H1 (cell line): Measurements from ENCODE around the gene TRHDE. TPM values are rescaled to one million over a fixed set of nuclear protein-coding genes. Genes with fewer than 3 reads are reported as not detected.

Experiments used
- CTCF ChIA-PET: fragments of 300-600 bp; sonication (Branson Sonifier 250); formaldehyde crosslinking; loops from one replicate; lab custom pipeline; 2021; ENCODE audit not compliant: partially characterized antibody; lab: Charles Lee
- POLR2A ChIA-PET: fragments of 300-600 bp; sonication (Branson Sonifier 250); formaldehyde crosslinking; loops from one replicate; lab custom pipeline; 2021; ENCODE audit warnings: inconsistent platforms; ENCODE audit not compliant: partially characterized antibody; lab: Charles Lee
- DNase-seq, 2 experiments: peaks; one replicate each; pipeline versions ENCODE4 v3.0.0 to v3.0.0-alpha.2; 2010 to 2022; ENCODE audit warnings: low spot score in 2 of 2, low read depth in 1 of 2, mixed read lengths in 1 of 2
- FAIRE-seq: peaks from 2 replicates; lab custom pipeline; 2011; peaks lifted over from hg19 to GRCh38; lab: Jason Lieb, UNC
- H2AFZ ChIP-seq: 2 replicates; pipeline ENCODE4 v1.8.1; 2012; ENCODE audit warnings: low read length, inconsistent platforms
- H2AK5ac ChIP-seq: 2 replicates; pipeline ENCODE4 v1.6.1; 2013; ENCODE audit warnings: low read depth, low read length
- H2BK120ac ChIP-seq: replicated peaks from 2 replicates; pipeline ENCODE3; 2013; ENCODE audit warnings: low read depth, low read length, inconsistent platforms
- H2BK12ac ChIP-seq: 2 replicates; pipeline ENCODE4 v1.6.1; 2013; ENCODE audit warnings: low read depth, low read length
- H2BK15ac ChIP-seq: 2 replicates; pipeline ENCODE4 v1.6.1; 2013; ENCODE audit warnings: low read length
- H2BK20ac ChIP-seq: 2 replicates; pipeline ENCODE4 v1.6.1; 2013; ENCODE audit warnings: low read length
- H2BK5ac ChIP-seq: 2 replicates; pipeline ENCODE4 v1.6.1; 2013; ENCODE audit warnings: low read depth, low read length
- H3K14ac ChIP-seq: 2 replicates; pipeline ENCODE4 v1.6.1; 2013; ENCODE audit warnings: inconsistent platforms; ENCODE audit not compliant: insufficient read length
- H3K18ac ChIP-seq: 2 replicates; pipeline ENCODE4 v1.6.1; 2013; ENCODE audit warnings: low read length; ENCODE audit errors: extremely low read depth
- H3K23ac ChIP-seq: 2 replicates; pipeline ENCODE4 v1.6.1; 2013; ENCODE audit warnings: inconsistent platforms; ENCODE audit not compliant: insufficient read length
- H3K23me2 ChIP-seq: 2 replicates; pipeline ENCODE4 v1.6.1; 2013; ENCODE audit warnings: low read depth, low read length
- H3K27ac ChIP-seq: 2 replicates; pipeline ENCODE4 v1.6.1; 2011; ENCODE audit warnings: low read depth, low read length, inconsistent platforms
- H3K27me3 ChIP-seq, 4 experiments: replicated peaks in 1 of 4; 1 replicate in 1 of 4; 2 replicates in 3 of 4; pipeline versions ENCODE4 v1.6.1 to v1.8.1; 2011 to 2013; ENCODE audit warnings: low read length in 3 of 4, mild to moderate bottlenecking in 3 of 4, inconsistent platforms in 2 of 4, mixed read lengths in 2 of 4, moderate library complexity in 1 of 4; ENCODE audit not compliant: control insufficient read depth in 3 of 4, insufficient read depth in 3 of 4; ENCODE audit errors: extremely low read depth in 1 of 4
- H3K36me3 ChIP-seq, 4 experiments: 2 replicates each; pipeline versions ENCODE4 v1.6.1 to v1.8.1; 2011 to 2013; ENCODE audit warnings: mild to moderate bottlenecking in 4 of 4, low read length in 3 of 4, moderate library complexity in 2 of 4, control low read depth in 1 of 4, inconsistent platforms in 1 of 4; ENCODE audit not compliant: insufficient read depth in 4 of 4, control insufficient read depth in 2 of 4
- H3K4ac ChIP-seq: replicated peaks from 2 replicates; pipeline ENCODE3; 2013; ENCODE audit warnings: low read length, low read depth, mixed read lengths, inconsistent platforms; ENCODE audit not compliant: insufficient read length
- H3K4me1 ChIP-seq, 4 experiments: replicated peaks in 1 of 4; 1 replicate in 1 of 4; 2 replicates in 3 of 4; pipeline versions ENCODE4 v1.6.1 to v1.8.1; 2011 to 2013; ENCODE audit warnings: low read length in 3 of 4, inconsistent platforms in 2 of 4, mixed read lengths in 1 of 4; ENCODE audit not compliant: insufficient read depth in 4 of 4, control insufficient read depth in 3 of 4
- H3K4me2 ChIP-seq, 2 experiments: 2 replicates each; pipeline versions ENCODE4 v1.6.1 to v1.8.1; 2011 to 2013; ENCODE audit warnings: low read depth in 2 of 2, low read length in 2 of 2, control low read depth in 1 of 2, inconsistent platforms in 1 of 2, mild to moderate bottlenecking in 1 of 2; ENCODE audit not compliant: insufficient read depth in 1 of 2
- H3K4me3 ChIP-seq, 4 experiments: fragments of 200-600, 300-600 bp in 1 of 4; sonication (generic), shearing (Covaris generic), sonication (Bioruptor Twin) in 1 of 4; 2 replicates each; pipeline versions ENCODE4 v1.5.1 to v1.8.1; 2011 to 2016; ENCODE audit warnings: low read length in 4 of 4, low read depth in 3 of 4, control low read depth in 2 of 4, inconsistent platforms in 2 of 4, mild to moderate bottlenecking in 2 of 4, mixed read lengths in 1 of 4, moderate library complexity in 1 of 4; ENCODE audit not compliant: insufficient read depth in 2 of 4; ENCODE audit errors: extremely low read depth in 1 of 4
- H3K56ac ChIP-seq: replicated peaks from 2 replicates; pipeline ENCODE3; 2013; ENCODE audit warnings: low read depth, mild to moderate bottlenecking, mixed read lengths, low read length, inconsistent platforms; ENCODE audit not compliant: insufficient read length
- H3K79me1 ChIP-seq: 2 replicates; pipeline ENCODE4 v1.6.1; 2013; ENCODE audit warnings: low read depth, low read length, control low read depth
- H3K79me2 ChIP-seq, 2 experiments: 2 replicates each; pipeline versions ENCODE4 v1.6.1 to v1.8.1; 2012 to 2013; ENCODE audit warnings: low read length in 2 of 2, mild to moderate bottlenecking in 2 of 2, inconsistent platforms in 1 of 2; ENCODE audit not compliant: insufficient read depth in 2 of 2, control insufficient read depth in 1 of 2
- H3K9ac ChIP-seq, 4 experiments: replicated peaks in 1 of 4; 1 replicate in 1 of 4; 2 replicates in 3 of 4; pipeline versions ENCODE4 v1.6.1 to v1.8.1; 2011 to 2013; ENCODE audit warnings: low read depth in 3 of 4, low read length in 3 of 4, control low read depth in 2 of 4, mild to moderate bottlenecking in 2 of 4, moderate library complexity in 2 of 4, inconsistent platforms in 1 of 4; ENCODE audit errors: extremely low read depth in 1 of 4
- H3K9me3 ChIP-seq, 2 experiments: 2 replicates each; pipeline versions ENCODE4 v1.6.1 to v1.8.1; 2012 to 2013; ENCODE audit warnings: mild to moderate bottlenecking in 2 of 2, moderate library complexity in 2 of 2, control low read depth in 1 of 2, inconsistent platforms in 1 of 2, low read depth in 1 of 2, low read length in 1 of 2, mixed read lengths in 1 of 2; ENCODE audit not compliant: insufficient read depth in 2 of 2
- H4K20me1 ChIP-seq, 2 experiments: replicated peaks in 1 of 2; 2 replicates each; pipeline versions ENCODE3 to v1.8.1; 2011 to 2013; ENCODE audit warnings: inconsistent platforms in 2 of 2, low read length in 2 of 2, mild to moderate bottlenecking in 1 of 2; ENCODE audit not compliant: insufficient read depth in 2 of 2, control insufficient read depth in 1 of 2
- H4K5ac ChIP-seq: 2 replicates; pipeline ENCODE4 v1.6.1; 2013; ENCODE audit warnings: low read length, low read depth, mixed read lengths, inconsistent platforms; ENCODE audit not compliant: insufficient read length
- H4K8ac ChIP-seq: 2 replicates; pipeline ENCODE4 v1.8.0; 2013; ENCODE audit warnings: mild to moderate bottlenecking, moderate library complexity, low read length, inconsistent platforms; ENCODE audit not compliant: insufficient read depth; ENCODE audit errors: extremely low read depth
- H4K91ac ChIP-seq: replicated peaks from 2 replicates; pipeline ENCODE3; 2013; ENCODE audit warnings: low read length, mixed read lengths, inconsistent platforms; ENCODE audit not compliant: insufficient read length
- BACH1 ChIP-seq: IDR thresholded peaks from 2 replicates; pipeline ENCODE4 v1.6.1; 2012; ENCODE audit warnings: low read length, improper control_type of control experiment
- CTCF ChIP-seq, 3 experiments: IDR thresholded peaks; 1 replicate in 2 of 3; 2 replicates in 1 of 3; pipeline versions ENCODE4 v1.5.1 to v1.6.1; 2011; ENCODE audit warnings: low read length in 3 of 3, mild to moderate bottlenecking in 3 of 3, inconsistent platforms in 2 of 3, low read depth in 1 of 3, moderate library complexity in 1 of 3; ENCODE audit not compliant: insufficient read depth in 1 of 3; ENCODE audit errors: control extremely low read depth in 1 of 3
- E2F6 ChIP-seq: IDR thresholded peaks from 2 replicates; pipeline ENCODE4 v1.6.1; 2012; ENCODE audit warnings: inconsistent platforms
- EP300 ChIP-seq, 2 experiments: IDR thresholded peaks; 1 replicate in 1 of 2; 2 replicates in 1 of 2; pipeline ENCODE4 v1.6.1; 2011 to 2012; ENCODE audit warnings: low read depth in 2 of 2, low read length in 2 of 2, mild to moderate bottlenecking in 2 of 2, borderline replicate concordance in 1 of 2, inconsistent platforms in 1 of 2, moderate library complexity in 1 of 2
- HDAC6 ChIP-seq: IDR thresholded peaks from one replicate; pipeline ENCODE4 v1.7.1; 2012; ENCODE audit warnings: low read depth, mild to moderate bottlenecking, inconsistent platforms, low read length, moderate library complexity
- RAD21 ChIP-seq, 2 experiments: IDR thresholded peaks in 1 of 2; conservative IDR thresholded peaks in 1 of 2; 2 replicates each; pipeline ENCODE4 v1.6.1; 2011; ENCODE audit warnings: low read depth in 2 of 2, low read length in 2 of 2, improper control_type of control experiment in 1 of 2, inconsistent platforms in 1 of 2, mild to moderate bottlenecking in 1 of 2, moderate library complexity in 1 of 2
- SAP30 ChIP-seq: fragments of 300-600 bp; sonication (generic); IDR thresholded peaks from 2 replicates; pipeline ENCODE4 v1.7.1; 2012; ENCODE audit warnings: low read length, moderate library complexity, mild to moderate bottlenecking, inconsistent platforms; ENCODE audit not compliant: insufficient read depth, insufficient replicate concordance
- TAF1 ChIP-seq: IDR thresholded peaks from 2 replicates; pipeline ENCODE4 v1.6.1; 2011; ENCODE audit warnings: mild to moderate bottlenecking, low read depth, low read length
- TBP ChIP-seq: IDR thresholded peaks from 2 replicates; pipeline ENCODE4 v1.6.1; 2011; ENCODE audit warnings: low read depth, low read length, improper control_type of control experiment
- TEAD4 ChIP-seq: IDR thresholded peaks from 2 replicates; pipeline ENCODE4 v1.6.1; 2012; ENCODE audit warnings: low read depth, low read length, inconsistent platforms, mixed read lengths
- WGBS, 2 experiments: shearing (Covaris generic) in 1 of 2; methylation state at CpG; one replicate each; pipeline versions ENCODE4 v1.1.6 to v1.1.7; 2013 to 2015; ENCODE audit warnings: low lambda C conversion rate in 2 of 2, mixed read lengths in 2 of 2, inconsistent platforms in 1 of 2, low coverage in 1 of 2, missing lambda C conversion rate in 1 of 2; ENCODE audit not compliant: insufficient replicate concordance in 2 of 2, insufficient coverage in 1 of 2, insufficient read length in 1 of 2; ENCODE audit errors: extremely low coverage in 1 of 2, missing lambda C conversion rate in 1 of 2; 5-methylcytosine and 5-hydroxymethylcytosine counted together
- polyA plus RNA-seq, 7 experiments: library from polyadenylated mRNA; depleted of rRNA in 3 of 7; stranded (reverse) in 5 of 7; unstranded in 2 of 7; fragments of >200 nt in 5 of 7; fragments of 200-250 nt in 2 of 7; gene quantifications; 1 replicate in 5 of 7; 2 replicates in 1 of 7; 4 replicates in 1 of 7; pipeline versions ENCODE4 v1.2.1 to v1.2.3, GENCODE V29; 2011 to 2013; ENCODE audit warnings: missing spikeins in 2 of 7, mixed read lengths in 2 of 7
- total RNA-seq: library from RNA; stranded (reverse); fragmentation: NEBNext Ultra II Directional; extraction: Animal tissue kit (Norgen Biotek cat#: 25700); gene quantifications from 2 replicates; pipeline ENCODE4 v1.2.1, GENCODE V29; 2021

The TRHDE gene
- total and polyA plus RNA-seq, 2 of the 8 experiments (the other 6 are each of a cell fraction or from before 2014, with no cell fraction given), result 1.3 to 5.0 TPM

DNA sequence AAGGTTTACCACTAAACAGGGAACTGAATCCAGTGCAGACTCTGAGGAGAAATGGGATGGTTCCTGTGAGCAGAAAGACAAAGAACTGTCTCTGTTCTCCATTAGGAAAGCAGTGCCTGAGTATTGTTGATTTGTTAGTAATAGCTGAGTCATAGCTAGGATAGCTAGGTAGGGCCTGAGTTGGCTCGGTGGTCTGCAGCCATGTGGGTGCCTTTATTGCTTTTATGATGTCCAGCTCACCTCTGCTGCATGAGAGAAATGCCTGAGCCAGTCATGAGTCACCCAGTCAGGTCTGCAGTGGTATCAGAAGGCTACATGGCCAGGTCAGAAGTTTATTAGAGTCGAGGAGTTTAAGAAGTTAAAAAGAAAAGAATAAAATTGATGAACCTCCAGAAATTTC is 24.2 kb downstream of the TRHDE start:
- Histone ChIP-seq H3K4ac (no peak overlapping the region), H2BK20ac (no peak overlapping the region), H3K27ac (no peak overlapping the region), H4K8ac (no peak overlapping the region), H2BK120ac (no peak overlapping the region), H2AFZ (0 out of 2 replicates have a peak overlapping the region, but pooled peaks have one; percentile 19), H3K27me3 (no peaks in the 10 kb centered on the region), H3K14ac (no peak overlapping the region), H2BK5ac (no peak overlapping the region), H2BK12ac (no peak overlapping the region), H3K9ac (no peak overlapping the region), H3K4me1 (no peaks in the 10 kb centered on the region; a peak in 1 of 7 replicates), H4K5ac (no peak overlapping the region), H2BK15ac (no peak overlapping the region), H3K79me2 (no peaks in the 10 kb centered on the region), H3K4me3 (no peak overlapping the region), H3K23me2 (no peaks in the 10 kb centered on the region; the same call in 1 of the 2 replicates), H3K9me3 (no peaks in the 10 kb centered on the region), H3K56ac (no peak overlapping the region), H3K36me3 (no peaks in the 10 kb centered on the region), H4K91ac (no peak overlapping the region), H3K4me2 (no peak overlapping the region), H2AK5ac (no peak overlapping the region), H3K79me1 (no peaks in the 10 kb centered on the region), H3K23ac (no peak overlapping the region), H3K18ac (no peak overlapping the region), H4K20me1 (no peaks in the 10 kb centered on the region)
- POLR2A ChIA-PET, result interaction anchor here (0.6 kb wide), 1 partner anchor 24 kb away, joined by 3 read pairs; the partner anchor contains the start of gene TRHDE
- no peak for DNase-seq
- 92% methylated on average over 2 of the region's 2 CpGs; no CpG with 5 or more reads in 1 of the 2 experiments for WGBS, 2 experiments
- FAIRE-seq, result no peak
- CTCF ChIA-PET, result no interaction called here
- TF ChIP-seq TEAD4, result no peak
- TF ChIP-seq RAD21 (IDR thresholded peaks at IDR 0.05 in 1 of 2, conservative IDR thresholded peaks at IDR 0.05 in 1 of 2; ENCODE audit: low read depth in 2 of 2, low read length in 2 of 2), result no peak
- no peak for TF ChIP-seq SAP30
- TF ChIP-seq HDAC6, result no peak
- TF ChIP-seq E2F6, result no peak
- no peak for TF ChIP-seq BACH1
- no peak for TF ChIP-seq CTCF (IDR thresholded peaks at IDR 0.05; ENCODE audit: control extremely low read depth in 1 of 3, insufficient read depth in 1 of 3, low read depth in 1 of 3, low read length in 3 of 3)
- TF ChIP-seq EP300 (IDR thresholded peaks at IDR 0.05; ENCODE audit: borderline replicate concordance in 1 of 2, low read depth in 2 of 2, low read length in 2 of 2), result no peak
- TF ChIP-seq TAF1, result no peak
- TF ChIP-seq TBP, result no peak
